WTC11 (cell line): Measurements from ENCODE around the gene FGF5. TPM values are rescaled to one million over a fixed set of nuclear protein-coding genes. Genes with fewer than 3 reads are reported as not detected.

Experiments used
- E2F5 ChIP-seq: sonication (generic); formaldehyde crosslinking; IDR thresholded peaks from 2 replicates; pipeline ENCODE4 v1.8.1; 2022; ENCODE audit warnings: mild to moderate bottlenecking, moderate library complexity, missing genetic modification reagents
- FOXJ3 ChIP-seq: sonication (generic); formaldehyde crosslinking; IDR thresholded peaks from 2 replicates; pipeline ENCODE4 v1.9.0; 2021; ENCODE audit warnings: missing genetic modification reagents, mild to moderate bottlenecking, borderline replicate concordance
- GRHL2 ChIP-seq: fragments of 250-450 bp; sonication (Bioruptor Pico); IDR thresholded peaks from 2 replicates; pipeline ENCODE4 v1.8.0; 2022; ENCODE audit warnings: mild to moderate bottlenecking, moderate library complexity; ENCODE audit not compliant: insufficient replicate concordance, severe bottlenecking
- JUN ChIP-seq: sonication (generic); formaldehyde crosslinking; IDR thresholded peaks from 2 replicates; pipeline ENCODE4 v1.8.0; 2023; ENCODE audit warnings: mild to moderate bottlenecking, missing genetic modification reagents
- ZNF671 ChIP-seq: fragments of 250-450 bp; sonication (Bioruptor Pico); IDR thresholded peaks from 2 replicates; pipeline ENCODE4 v1.8.0; 2021; ENCODE audit warnings: mild to moderate bottlenecking
- ZSCAN18 ChIP-seq: fragments of 250-450 bp; sonication (Bioruptor Pico); IDR thresholded peaks from 2 replicates; pipeline ENCODE4 v2.1.2; 2022; ENCODE audit warnings: mild to moderate bottlenecking, moderate library complexity
- total RNA-seq: library from RNA; stranded (reverse); gene quantifications from 3 replicates; pipeline ENCODE4 v1.2.3, GENCODE V29; 2021
- TF ChIP-seq, protein P1 (sequence below): sonication (generic); formaldehyde crosslinking; IDR thresholded peaks from 2 replicates; pipeline ENCODE4 v1.8.0; 2023; ENCODE audit warnings: missing genetic modification reagents, mild to moderate bottlenecking, borderline replicate concordance
- TF ChIP-seq, protein P2 (sequence below): sonication (generic); formaldehyde crosslinking; IDR thresholded peaks from 2 replicates; pipeline ENCODE4 v1.8.0; 2022; ENCODE audit warnings: mild to moderate bottlenecking, missing genetic modification reagents
- TF ChIP-seq, protein P3 (sequence below): sonication (generic); formaldehyde crosslinking; IDR thresholded peaks from 2 replicates; pipeline ENCODE4 v1.8.1; 2022; ENCODE audit warnings: mild to moderate bottlenecking, missing genetic modification reagents, moderate library complexity, borderline replicate concordance
- TF ChIP-seq, protein P4 (sequence below): sonication (generic); formaldehyde crosslinking; IDR thresholded peaks from 2 replicates; pipeline ENCODE4 v1.8.1; 2023; ENCODE audit warnings: mild to moderate bottlenecking, missing genetic modification reagents, borderline replicate concordance
- TF ChIP-seq, protein P5 (sequence below): sonication (generic); formaldehyde crosslinking; IDR thresholded peaks from 2 replicates; pipeline ENCODE4 v1.8.0; 2022; ENCODE audit warnings: mild to moderate bottlenecking, missing genetic modification reagents

Gene FGF5
- total RNA-seq, 1 experiment from 2014 or later: not detected

GRCh38 chr4:80335554-80336358 lies 69.3 kb downstream of the FGF5 start, which contains the start of gene CFAP299 (continued):
- TF ChIP-seq, protein P1, sequence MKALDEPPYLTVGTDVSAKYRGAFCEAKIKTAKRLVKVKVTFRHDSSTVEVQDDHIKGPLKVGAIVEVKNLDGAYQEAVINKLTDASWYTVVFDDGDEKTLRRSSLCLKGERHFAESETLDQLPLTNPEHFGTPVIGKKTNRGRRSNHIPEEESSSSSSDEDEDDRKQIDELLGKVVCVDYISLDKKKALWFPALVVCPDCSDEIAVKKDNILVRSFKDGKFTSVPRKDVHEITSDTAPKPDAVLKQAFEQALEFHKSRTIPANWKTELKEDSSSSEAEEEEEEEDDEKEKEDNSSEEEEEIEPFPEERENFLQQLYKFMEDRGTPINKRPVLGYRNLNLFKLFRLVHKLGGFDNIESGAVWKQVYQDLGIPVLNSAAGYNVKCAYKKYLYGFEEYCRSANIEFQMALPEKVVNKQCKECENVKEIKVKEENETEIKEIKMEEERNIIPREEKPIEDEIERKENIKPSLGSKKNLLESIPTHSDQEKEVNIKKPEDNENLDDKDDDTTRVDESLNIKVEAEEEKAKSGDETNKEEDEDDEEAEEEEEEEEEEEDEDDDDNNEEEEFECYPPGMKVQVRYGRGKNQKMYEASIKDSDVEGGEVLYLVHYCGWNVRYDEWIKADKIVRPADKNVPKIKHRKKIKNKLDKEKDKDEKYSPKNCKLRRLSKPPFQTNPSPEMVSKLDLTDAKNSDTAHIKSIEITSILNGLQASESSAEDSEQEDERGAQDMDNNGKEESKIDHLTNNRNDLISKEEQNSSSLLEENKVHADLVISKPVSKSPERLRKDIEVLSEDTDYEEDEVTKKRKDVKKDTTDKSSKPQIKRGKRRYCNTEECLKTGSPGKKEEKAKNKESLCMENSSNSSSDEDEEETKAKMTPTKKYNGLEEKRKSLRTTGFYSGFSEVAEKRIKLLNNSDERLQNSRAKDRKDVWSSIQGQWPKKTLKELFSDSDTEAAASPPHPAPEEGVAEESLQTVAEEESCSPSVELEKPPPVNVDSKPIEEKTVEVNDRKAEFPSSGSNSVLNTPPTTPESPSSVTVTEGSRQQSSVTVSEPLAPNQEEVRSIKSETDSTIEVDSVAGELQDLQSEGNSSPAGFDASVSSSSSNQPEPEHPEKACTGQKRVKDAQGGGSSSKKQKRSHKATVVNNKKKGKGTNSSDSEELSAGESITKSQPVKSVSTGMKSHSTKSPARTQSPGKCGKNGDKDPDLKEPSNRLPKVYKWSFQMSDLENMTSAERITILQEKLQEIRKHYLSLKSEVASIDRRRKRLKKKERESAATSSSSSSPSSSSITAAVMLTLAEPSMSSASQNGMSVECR (CRISPR knock-in tag): peak; percentile 80; the same call in 1 of the 2 replicates
- TF ChIP-seq, protein P2, sequence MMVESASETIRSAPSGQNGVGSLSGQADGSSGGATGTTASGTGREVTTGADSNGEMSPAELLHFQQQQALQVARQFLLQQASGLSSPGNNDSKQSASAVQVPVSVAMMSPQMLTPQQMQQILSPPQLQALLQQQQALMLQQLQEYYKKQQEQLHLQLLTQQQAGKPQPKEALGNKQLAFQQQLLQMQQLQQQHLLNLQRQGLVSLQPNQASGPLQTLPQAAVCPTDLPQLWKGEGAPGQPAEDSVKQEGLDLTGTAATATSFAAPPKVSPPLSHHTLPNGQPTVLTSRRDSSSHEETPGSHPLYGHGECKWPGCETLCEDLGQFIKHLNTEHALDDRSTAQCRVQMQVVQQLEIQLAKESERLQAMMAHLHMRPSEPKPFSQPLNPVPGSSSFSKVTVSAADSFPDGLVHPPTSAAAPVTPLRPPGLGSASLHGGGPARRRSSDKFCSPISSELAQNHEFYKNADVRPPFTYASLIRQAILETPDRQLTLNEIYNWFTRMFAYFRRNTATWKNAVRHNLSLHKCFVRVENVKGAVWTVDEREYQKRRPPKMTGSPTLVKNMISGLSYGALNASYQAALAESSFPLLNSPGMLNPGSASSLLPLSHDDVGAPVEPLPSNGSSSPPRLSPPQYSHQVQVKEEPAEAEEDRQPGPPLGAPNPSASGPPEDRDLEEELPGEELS (CRISPR knock-in tag): no peak
- TF ChIP-seq GRHL2 (CRISPR knock-in tag) (no peak), JUN (CRISPR knock-in tag) (no peak), ZNF671 (no peak), FOXJ3 (CRISPR knock-in tag) (no peak), E2F5 (CRISPR knock-in tag) (peak; percentile 41; the same call in 1 of the 2 replicates), ZSCAN18 (CRISPR knock-in tag) (no peak)
- TF ChIP-seq, protein P3, sequence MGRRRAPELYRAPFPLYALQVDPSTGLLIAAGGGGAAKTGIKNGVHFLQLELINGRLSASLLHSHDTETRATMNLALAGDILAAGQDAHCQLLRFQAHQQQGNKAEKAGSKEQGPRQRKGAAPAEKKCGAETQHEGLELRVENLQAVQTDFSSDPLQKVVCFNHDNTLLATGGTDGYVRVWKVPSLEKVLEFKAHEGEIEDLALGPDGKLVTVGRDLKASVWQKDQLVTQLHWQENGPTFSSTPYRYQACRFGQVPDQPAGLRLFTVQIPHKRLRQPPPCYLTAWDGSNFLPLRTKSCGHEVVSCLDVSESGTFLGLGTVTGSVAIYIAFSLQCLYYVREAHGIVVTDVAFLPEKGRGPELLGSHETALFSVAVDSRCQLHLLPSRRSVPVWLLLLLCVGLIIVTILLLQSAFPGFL: no peak
- TF ChIP-seq, protein P4, sequence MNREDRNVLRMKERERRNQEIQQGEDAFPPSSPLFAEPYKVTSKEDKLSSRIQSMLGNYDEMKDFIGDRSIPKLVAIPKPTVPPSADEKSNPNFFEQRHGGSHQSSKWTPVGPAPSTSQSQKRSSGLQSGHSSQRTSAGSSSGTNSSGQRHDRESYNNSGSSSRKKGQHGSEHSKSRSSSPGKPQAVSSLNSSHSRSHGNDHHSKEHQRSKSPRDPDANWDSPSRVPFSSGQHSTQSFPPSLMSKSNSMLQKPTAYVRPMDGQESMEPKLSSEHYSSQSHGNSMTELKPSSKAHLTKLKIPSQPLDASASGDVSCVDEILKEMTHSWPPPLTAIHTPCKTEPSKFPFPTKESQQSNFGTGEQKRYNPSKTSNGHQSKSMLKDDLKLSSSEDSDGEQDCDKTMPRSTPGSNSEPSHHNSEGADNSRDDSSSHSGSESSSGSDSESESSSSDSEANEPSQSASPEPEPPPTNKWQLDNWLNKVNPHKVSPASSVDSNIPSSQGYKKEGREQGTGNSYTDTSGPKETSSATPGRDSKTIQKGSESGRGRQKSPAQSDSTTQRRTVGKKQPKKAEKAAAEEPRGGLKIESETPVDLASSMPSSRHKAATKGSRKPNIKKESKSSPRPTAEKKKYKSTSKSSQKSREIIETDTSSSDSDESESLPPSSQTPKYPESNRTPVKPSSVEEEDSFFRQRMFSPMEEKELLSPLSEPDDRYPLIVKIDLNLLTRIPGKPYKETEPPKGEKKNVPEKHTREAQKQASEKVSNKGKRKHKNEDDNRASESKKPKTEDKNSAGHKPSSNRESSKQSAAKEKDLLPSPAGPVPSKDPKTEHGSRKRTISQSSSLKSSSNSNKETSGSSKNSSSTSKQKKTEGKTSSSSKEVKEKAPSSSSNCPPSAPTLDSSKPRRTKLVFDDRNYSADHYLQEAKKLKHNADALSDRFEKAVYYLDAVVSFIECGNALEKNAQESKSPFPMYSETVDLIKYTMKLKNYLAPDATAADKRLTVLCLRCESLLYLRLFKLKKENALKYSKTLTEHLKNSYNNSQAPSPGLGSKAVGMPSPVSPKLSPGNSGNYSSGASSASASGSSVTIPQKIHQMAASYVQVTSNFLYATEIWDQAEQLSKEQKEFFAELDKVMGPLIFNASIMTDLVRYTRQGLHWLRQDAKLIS (CRISPR knock-in tag): 0 out of 2 replicates have a peak, but pooled peaks have one; percentile 30
- TF ChIP-seq, protein P5, sequence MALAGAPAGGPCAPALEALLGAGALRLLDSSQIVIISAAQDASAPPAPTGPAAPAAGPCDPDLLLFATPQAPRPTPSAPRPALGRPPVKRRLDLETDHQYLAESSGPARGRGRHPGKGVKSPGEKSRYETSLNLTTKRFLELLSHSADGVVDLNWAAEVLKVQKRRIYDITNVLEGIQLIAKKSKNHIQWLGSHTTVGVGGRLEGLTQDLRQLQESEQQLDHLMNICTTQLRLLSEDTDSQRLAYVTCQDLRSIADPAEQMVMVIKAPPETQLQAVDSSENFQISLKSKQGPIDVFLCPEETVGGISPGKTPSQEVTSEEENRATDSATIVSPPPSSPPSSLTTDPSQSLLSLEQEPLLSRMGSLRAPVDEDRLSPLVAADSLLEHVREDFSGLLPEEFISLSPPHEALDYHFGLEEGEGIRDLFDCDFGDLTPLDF: no peak
